Activated naive CD4-positive, alpha-beta T cell treated with anti-CD3 and anti-CD28 coated beads for 36 hours (primary cell): ENCODE measurements around the gene WRNIP1. TPM values are rescaled to one million over a fixed set of nuclear protein-coding genes. Genes with fewer than 3 reads are reported as not detected.

ENCODE experiments used
- CTCF ChIA-PET: fragments of 350-600 bp; sonication (Branson Sonifier 250); formaldehyde crosslinking; loops from one replicate; lab custom pipeline; 2021; ENCODE audit warnings: antibody characterized with exemption; lab: Charles Lee
- DNase-seq: peaks from one replicate; pipeline ENCODE4 v3.0.0-alpha.2; 2020
- H3K27ac Mint-ChIP-seq: one replicate; pipeline ENCODE4 v1.8.0; 2021; ENCODE audit warnings: mild to moderate bottlenecking, mixed read lengths
- H3K27me3 Mint-ChIP-seq: one replicate; pipeline ENCODE4 v1.8.0; 2021; ENCODE audit warnings: low read depth, mixed read lengths
- H3K36me3 Mint-ChIP-seq: one replicate; pipeline ENCODE4 v1.8.0; 2021; ENCODE audit warnings: low read depth, mixed read lengths
- H3K4me1 Mint-ChIP-seq: one replicate; pipeline ENCODE4 v1.8.0; 2021; ENCODE audit warnings: low read depth, mixed read lengths
- H3K4me3 Mint-ChIP-seq: one replicate; pipeline ENCODE4 v1.8.0; 2021; ENCODE audit warnings: mild to moderate bottlenecking, moderate library complexity, mixed read lengths
- H3K9me3 Mint-ChIP-seq: one replicate; pipeline ENCODE4 v1.8.0; 2021; ENCODE audit warnings: mixed read lengths
- intact Hi-C: fragments of 100-400 bp; cut with micrococcal nuclease; formaldehyde crosslinking; loops from one replicate; pipeline ENCODE4 v1.15.1; 2023
- total RNA-seq, 2 experiments: library from RNA; stranded (reverse); gene quantifications; one replicate each; pipeline ENCODE4 v1.2.3, GENCODE V29; 2021

WRNIP1 gene
- total RNA-seq, 2 experiments from 2014 or later: 19.2 to 21.7 TPM

GRCh38 chr6:2764610-2765165 lies 505 bp upstream of the WRNIP1 start:
- intact Hi-C loops: loop anchor here (1.0 to 10.0 kb wide), 10 partner anchors 76 to 1370 kb away; partner anchors contain the start of genes BPHL, ECI2, GMDS and PSMG4
- H3K4me3 Mint-ChIP-seq: peak overlapping the region; percentile 93

GRCh38 chr6:2765896-2766766 lies 938 bp downstream of the WRNIP1 start:
- Mint-ChIP-seq H3K27ac (peak overlapping the region; percentile 77), H3K27me3 (no peaks in the 10 kb centered on the region), H3K9me3 (no peaks in the 10 kb centered on the region), H3K4me1 (peaks cover 44% of the 10 kb centered on the region), H3K36me3 (peaks cover 16% of the 10 kb centered on the region), H3K4me3 (peak overlapping the region; percentile 93)
- CTCF ChIA-PET: interaction anchor here (0.7 to 2.1 kb wide), 3 partner anchors 15 to 134 kb away, joined by 3 to 7 read pairs (median 3); partner anchors contain the start of gene MYLK4
- intact Hi-C loops: loop anchor here (1.0 to 10.0 kb wide), 11 partner anchors 25 to 1369 kb away; partner anchors contain the start of genes BPHL, ECI2, GMDS and PSMG4
- peak; percentile 41 for DNase-seq

More at GRCh38 chr6:2764610-2765165, 505 bp upstream of the WRNIP1 start:
- Mint-ChIP-seq H3K36me3 (peaks cover 8% of the 10 kb centered on the region), H3K27ac (peak overlapping the region; percentile 96), H3K4me1 (peaks cover 39% of the 10 kb centered on the region), H3K9me3 (no peaks in the 10 kb centered on the region), H3K27me3 (no peaks in the 10 kb centered on the region)
- CTCF ChIA-PET: interaction anchor here (1.4 to 7.9 kb wide), 2 partner anchors 15 to 18 kb away, joined by 3 to 72 read pairs; partner anchors contain the start of gene MYLK4
- DNase-seq: peak; percentile 75

- CTCF ChIA-PET: interaction anchor here (0.9 to 2.1 kb wide), 2 partner anchors 16 to 24 kb away, joined by 3 to 7 read pairs; partner anchors contain the start of gene MYLK4
- Mint-ChIP-seq H3K36me3 (peaks cover 16% of the 10 kb centered on the region), H3K27ac (peak overlapping the region; percentile 77), H3K4me3 (peak overlapping the region; percentile 93), H3K4me1 (peaks cover 47% of the 10 kb centered on the region), H3K9me3 (no peaks in the 10 kb centered on the region), H3K27me3 (no peaks in the 10 kb centered on the region)
- no peak for DNase-seq
- intact Hi-C loops: loop anchor here (2.0 to 10.0 kb wide), 4 partner anchors 24 to 1368 kb away; partner anchors contain the start of genes ECI2 and GMDS
Observed at GRCh38 chr6:2766767-2767656, 1.8 kb downstream of the WRNIP1 start.

GRCh38 chr6:2767657-2768524 lies 2.7 kb downstream of the WRNIP1 start:
- intact Hi-C loops: loop anchor here (2.0 to 10.0 kb wide), 4 partner anchors 23 to 1367 kb away; partner anchors contain the start of genes ECI2 and GMDS

GRCh38 chr6:2768696-2769095 lies 3.5 kb downstream of the WRNIP1 start:
- H3K4me1 Mint-ChIP-seq: peaks cover 47% of the 10 kb centered on the region
- DNase-seq: no peak
- H3K9me3 Mint-ChIP-seq: no peaks in the 10 kb centered on the region
- H3K27me3 Mint-ChIP-seq: no peaks in the 10 kb centered on the region
- CTCF ChIA-PET: interaction anchor here (0.6 to 2.8 kb wide), 7 partner anchors 11 to 1050 kb away, joined by 3 to 17 read pairs (median 4); partner anchors contain the start of gene MYLK4
- H3K4me3 Mint-ChIP-seq: peak overlapping the region; percentile 93
- H3K36me3 Mint-ChIP-seq: peaks cover 22% of the 10 kb centered on the region
- intact Hi-C loops: loop anchor here (5.0 to 10.0 kb wide), 3 partner anchors 439 to 1366 kb away; partner anchors contain the start of genes ECI2 and GMDS
- no peak overlapping the region for H3K27ac Mint-ChIP-seq

More at GRCh38 chr6:2767657-2768524, 2.7 kb downstream of the WRNIP1 start:
- Mint-ChIP-seq H3K4me1 (peaks cover 45% of the 10 kb centered on the region), H3K36me3 (peaks cover 18% of the 10 kb centered on the region), H3K9me3 (no peaks in the 10 kb centered on the region), H3K4me3 (peak overlapping the region; percentile 93), H3K27ac (no peak overlapping the region), H3K27me3 (no peaks in the 10 kb centered on the region)
- no peak for DNase-seq
- CTCF ChIA-PET: interaction anchor here (0.6 to 2.8 kb wide), 7 partner anchors 10 to 432 kb away, joined by 3 to 17 read pairs (median 3); partner anchors contain the start of gene MYLK4

GRCh38 chr6:2770171-2770570 lies 5.0 kb downstream of the WRNIP1 start:
- Mint-ChIP-seq H3K9me3 (no peaks in the 10 kb centered on the region), H3K36me3 (peaks cover 29% of the 10 kb centered on the region), H3K27ac (no peak overlapping the region), H3K27me3 (no peaks in the 10 kb centered on the region), H3K4me3 (no peak overlapping the region), H3K4me1 (peaks cover 48% of the 10 kb centered on the region)
- CTCF ChIA-PET: interaction anchor here (0.5 to 2.8 kb wide), 3 partner anchors 20 to 165 kb away, joined by 3 to 17 read pairs (median 5); partner anchors contain the start of gene MYLK4
- intact Hi-C loops: no loop called here
- no peak for DNase-seq

GRCh38 chr6:2771079-2771478 lies 5.9 kb downstream of the WRNIP1 start:
- peaks cover 50% of the 10 kb centered on the region for H3K4me1 Mint-ChIP-seq
- no peak overlapping the region for H3K4me3 Mint-ChIP-seq
- intact Hi-C loops: no loop called here
- CTCF ChIA-PET: interaction anchor here (1.1 kb wide), 1 partner anchor 140 kb away, joined by 3 read pairs; no protein-coding TSS in a partner anchor
- peaks cover 32% of the 10 kb centered on the region for H3K36me3 Mint-ChIP-seq
- DNase-seq: no peak
- no peaks in the 10 kb centered on the region for H3K9me3 Mint-ChIP-seq
- no peak overlapping the region for H3K27ac Mint-ChIP-seq
- no peaks in the 10 kb centered on the region for H3K27me3 Mint-ChIP-seq

GRCh38 chr6:2772840-2773239 lies 7.6 kb downstream of the WRNIP1 start:
- Mint-ChIP-seq H3K27me3 (no peaks in the 10 kb centered on the region), H3K4me1 (peaks cover 43% of the 10 kb centered on the region), H3K27ac (no peak overlapping the region), H3K4me3 (no peak overlapping the region), H3K9me3 (no peaks in the 10 kb centered on the region), H3K36me3 (peaks cover 31% of the 10 kb centered on the region)
- DNase-seq: no peak
- intact Hi-C loops: no loop called here
- CTCF ChIA-PET: interaction anchor here (1.0 to 3.0 kb wide), 5 partner anchors 11 to 35 kb away, joined by 3 to 13 read pairs (median 5); partner anchors contain the start of gene MYLK4

- intact Hi-C loops: no loop called here
- Mint-ChIP-seq H3K27me3 (no peaks in the 10 kb centered on the region), H3K27ac (no peak overlapping the region), H3K36me3 (peaks cover 30% of the 10 kb centered on the region), H3K9me3 (no peaks in the 10 kb centered on the region), H3K4me1 (peaks cover 37% of the 10 kb centered on the region), H3K4me3 (no peak overlapping the region)
- no peak for DNase-seq
- CTCF ChIA-PET: interaction anchor here (1.0 to 3.0 kb wide), 5 partner anchors 10 to 36 kb away, joined by 3 to 13 read pairs (median 5); no protein-coding TSS in a partner anchor
Observed at GRCh38 chr6:2773449-2773848, 8.3 kb downstream of the WRNIP1 start.

GRCh38 chr6:2775003-2775402 lies 9.8 kb downstream of the WRNIP1 start:
- Mint-ChIP-seq H3K4me1 (peaks cover 30% of the 10 kb centered on the region), H3K4me3 (no peak overlapping the region), H3K27me3 (no peaks in the 10 kb centered on the region), H3K36me3 (peaks cover 31% of the 10 kb centered on the region), H3K9me3 (no peaks in the 10 kb centered on the region), H3K27ac (no peak overlapping the region)
- intact Hi-C loops: no loop called here
- no peak for DNase-seq
- CTCF ChIA-PET: interaction anchor here (2.0 kb wide), 1 partner anchor 37 kb away, joined by 5 read pairs; no protein-coding TSS in a partner anchor
